Right cardiac atrium (tissue), 5 donors: ENCODE measurements around the gene MEN1. TPM values are rescaled to one million over a fixed set of nuclear protein-coding genes. Genes with fewer than 3 reads are reported as not detected.

ENCODE experiments used
- ATAC-seq, 2 donors: fragments of 200-7000 bp; cut with Tn5 transposase; one replicate each; pipeline versions ENCODE4 v1.8.0 to v1.9.1; 2020; ENCODE audit warnings: moderate library complexity in 2 of 2, mild to moderate bottlenecking in 1 of 2
- DNase-seq, 3 donors: peaks; one replicate each; pipeline ENCODE4 v3.0.0-alpha.2; 2020
- H3K27ac ChIP-seq: one replicate; pipeline ENCODE4 v1.5.1; 2013; ENCODE audit warnings: mild to moderate bottlenecking, low read length, control low read depth, moderate library complexity
- H3K27me3 ChIP-seq: one replicate; pipeline ENCODE4 v1.6.1; 2013; ENCODE audit not compliant: control insufficient read depth, insufficient read depth
- H3K4me1 ChIP-seq: one replicate; pipeline ENCODE4 v1.6.1; 2013; ENCODE audit warnings: low read length; ENCODE audit not compliant: control insufficient read depth, insufficient read depth
- H3K4me3 ChIP-seq: one replicate; pipeline ENCODE4 v1.5.1; 2013; ENCODE audit warnings: low read length, control low read depth
- H3K9me3 ChIP-seq: one replicate; pipeline ENCODE4 v1.6.1; 2013; ENCODE audit warnings: low read length; ENCODE audit not compliant: control insufficient read depth
- WGBS: extraction: QIAGEN DNeasy Blood & Tissue Kit; methylation state at CpG from one replicate; pipeline ENCODE4 v1.1.7; 2013; 5-methylcytosine and 5-hydroxymethylcytosine counted together
- intact Hi-C, 4 donors: fragments of 100-400 bp; cut with DNase I; formaldehyde crosslinking; loops; one replicate each; pipeline versions ENCODE4 v1.11.0 to v1.14.0; 2022 to 2023
- polyA plus RNA-seq: library from polyadenylated mRNA; stranded (reverse); fragments of 200-250 nt; gene quantifications from one replicate; pipeline ENCODE4 v1.2.3, GENCODE V29; 2013
- total RNA-seq, 4 donors: library from RNA; stranded (reverse); fragmentation: NEBNext Ultra II Directional; extraction: Animal tissue kit (Norgen Biotek cat#: 25700); gene quantifications; one replicate each; pipeline ENCODE4 v1.2.1, GENCODE V29; 2021
- donor health status: healthy with polysubstance abuse.
- donor health status: DM: no; HTN: yes; CAD: no.
- donor health status: DM: no; HTN: no; CAD: no.
- donor health status: DM: no; HTN: yes; CAD: no; lungs with severe emphysema.
- donor health status: DM: yes; HTN: yes; CAD: no.

Gene MEN1
- total and polyA plus RNA-seq, 5 donors = 9.6 to 11.7 (median 10.1) TPM

DNA sequence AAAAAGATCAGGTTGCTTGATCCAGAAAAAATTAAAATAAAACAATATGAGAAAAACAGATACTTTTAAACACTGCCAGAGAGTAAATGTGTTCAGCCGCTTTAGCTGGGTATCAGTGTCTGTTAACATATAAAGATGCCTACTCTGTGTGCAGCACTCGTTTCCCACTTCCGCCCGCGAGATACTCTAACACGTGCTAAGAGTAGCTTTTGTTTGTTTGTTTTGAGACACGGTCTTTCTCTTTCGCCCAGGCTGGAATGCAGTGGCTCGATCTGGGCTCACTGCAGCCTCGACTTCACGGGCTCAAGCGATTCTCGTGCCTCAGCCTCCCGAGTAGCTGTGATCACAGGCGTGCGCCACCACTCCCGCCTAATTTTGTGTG is 531 bp upstream of the MEN1 start:
- ATAC-seq (peak in 1 of 2 donors; percentile 7), DNase-seq (peak in 2 of 3 donors; percentile 60 to 65)

GRCh38 chr11:64809781-64810241 is 540 bp downstream of the MEN1 start:
- Histone ChIP-seq H3K9me3 (no peaks in the 10 kb centered on the region), H3K4me3 (peak overlapping the region; percentile 96), H3K4me1 (peaks cover 4% of the 10 kb centered on the region), H3K27me3 (no peaks in the 10 kb centered on the region), H3K27ac (no peak overlapping the region)
- 3% methylated on average over 44 of the region's 44 CpGs for WGBS
- ATAC-seq (peak; percentile 8 to 34), DNase-seq (peak in 2 of 3 donors; percentile 53 to 61)
- intact Hi-C loops = loop anchor here in 1 of 4 donors (10.0 kb wide), 1 partner anchor 325 kb away; the partner anchor contains the start of gene SYVN1

More for the DNA sequence above, 531 bp upstream of the MEN1 start:
- intact Hi-C loops = loop anchor here in 1 of 4 donors (10.0 kb wide), 1 partner anchor 324 kb away; the partner anchor contains the start of gene SYVN1
- Histone ChIP-seq H3K4me3 (peak overlapping the region; percentile 96), H3K27me3 (no peaks in the 10 kb centered on the region), H3K4me1 (peaks cover 4% of the 10 kb centered on the region), H3K27ac (peak overlapping the region; percentile 23), H3K9me3 (no peaks in the 10 kb centered on the region)
- 50% methylated on average over 17 of the region's 17 CpGs for WGBS

DNA sequence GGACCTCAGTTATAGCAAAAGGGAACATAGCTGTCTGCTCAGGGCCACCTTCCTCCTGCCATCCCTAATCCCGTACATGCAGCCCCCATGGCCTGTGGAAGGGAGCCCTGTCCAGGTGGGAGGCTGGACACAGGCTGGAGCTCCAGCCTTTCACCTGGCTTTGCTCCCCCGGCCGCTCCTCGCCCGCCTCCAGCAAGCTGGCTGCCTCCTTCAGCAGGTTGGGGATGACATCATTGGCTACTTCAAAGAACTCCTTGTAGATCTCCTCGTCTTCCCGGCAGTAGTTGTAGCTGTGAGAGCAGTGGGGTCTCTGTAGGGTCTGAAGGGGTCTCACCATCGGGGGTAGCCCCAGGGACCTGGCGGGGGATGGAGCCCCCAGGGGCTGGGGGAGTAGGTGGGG is 4.9 kb downstream of the MEN1 start:
- Histone ChIP-seq H3K4me1 (peaks cover 7% of the 10 kb centered on the region), H3K27me3 (no peaks in the 10 kb centered on the region), H3K4me3 (no peak overlapping the region), H3K9me3 (no peaks in the 10 kb centered on the region), H3K27ac (no peak overlapping the region)
- ATAC-seq (no peak), DNase-seq (peak in 2 of 3 donors; percentile 37 to 41)
- intact Hi-C loops = no loop called here
- 93% methylated on average over 9 of the region's 9 CpGs for WGBS

GRCh38 chr11:64804346-64805210 is 5.8 kb downstream of the MEN1 start:
- Histone ChIP-seq H3K9me3 (no peaks in the 10 kb centered on the region), H3K4me1 (peaks cover 5% of the 10 kb centered on the region), H3K27me3 (no peaks in the 10 kb centered on the region), H3K27ac (no peak overlapping the region), H3K4me3 (no peak overlapping the region)
- 90% methylated on average over 41 of the region's 41 CpGs for WGBS
- DNase-seq (peak in 2 of 3 donors; percentile 64 to 69), ATAC-seq (no peak)
- intact Hi-C loops = no loop called here

DNA sequence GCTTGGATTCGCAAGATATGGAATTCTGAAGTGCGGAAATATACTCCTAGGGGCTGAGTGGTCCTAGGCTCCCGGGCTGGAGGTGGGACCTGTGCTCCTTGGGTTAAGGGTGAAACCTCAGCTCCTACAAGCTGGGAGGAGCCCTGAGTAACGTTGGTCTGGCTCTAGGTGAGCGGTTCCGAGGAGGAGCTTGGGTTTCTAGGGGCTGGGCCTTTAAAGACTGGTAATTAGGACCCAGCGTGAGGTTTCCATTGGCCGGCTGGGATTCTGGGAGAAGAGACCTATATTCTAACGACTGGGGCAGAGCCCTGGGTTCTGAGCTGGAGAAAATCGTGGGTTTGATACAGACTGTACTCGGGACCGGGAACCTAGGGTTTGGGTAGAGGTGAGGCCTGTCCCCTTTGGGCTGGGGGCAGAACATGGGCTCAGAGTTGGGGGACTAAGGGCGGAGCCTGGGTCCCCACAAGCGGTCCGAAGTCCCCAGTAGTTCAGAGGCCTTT is 6.5 kb downstream of the MEN1 start:
- Histone ChIP-seq H3K4me1 (peaks cover 3% of the 10 kb centered on the region), H3K4me3 (peak overlapping the region; percentile 73), H3K27me3 (no peaks in the 10 kb centered on the region), H3K9me3 (no peaks in the 10 kb centered on the region), H3K27ac (peak overlapping the region; percentile 94)
- DNase-seq (no peak), ATAC-seq (peak in 1 of 2 donors; percentile 22)
- intact Hi-C loops = no loop called here
- 37% methylated on average over 15 of the region's 15 CpGs for WGBS

- Histone ChIP-seq H3K27ac (peak within 1 kb of the TSS; percentile 94), H3K4me3 (peak within 1 kb of the TSS; percentile 73), H3K4me1 (peaks cover 3% of the 10 kb centered on the region), H3K9me3 (no peaks in the 10 kb centered on the region), H3K27me3 (no peaks in the 10 kb centered on the region)
- intact Hi-C loops = no loop called here
- under 1% methylated on average over 58 of the region's 58 CpGs for WGBS
- ATAC-seq (peak; percentile 82 to 89), DNase-seq (peak; percentile 93 to 97 (median 95))
Observed at GRCh38 chr11:64803158-64803845, 7.0 kb downstream of the MEN1 start, which contains the start of gene MAP4K2. MAP4K2 (minus strand) TSS chr11:64803214; CDS start chr11:64803149, 65 bp downstream.

DNA sequence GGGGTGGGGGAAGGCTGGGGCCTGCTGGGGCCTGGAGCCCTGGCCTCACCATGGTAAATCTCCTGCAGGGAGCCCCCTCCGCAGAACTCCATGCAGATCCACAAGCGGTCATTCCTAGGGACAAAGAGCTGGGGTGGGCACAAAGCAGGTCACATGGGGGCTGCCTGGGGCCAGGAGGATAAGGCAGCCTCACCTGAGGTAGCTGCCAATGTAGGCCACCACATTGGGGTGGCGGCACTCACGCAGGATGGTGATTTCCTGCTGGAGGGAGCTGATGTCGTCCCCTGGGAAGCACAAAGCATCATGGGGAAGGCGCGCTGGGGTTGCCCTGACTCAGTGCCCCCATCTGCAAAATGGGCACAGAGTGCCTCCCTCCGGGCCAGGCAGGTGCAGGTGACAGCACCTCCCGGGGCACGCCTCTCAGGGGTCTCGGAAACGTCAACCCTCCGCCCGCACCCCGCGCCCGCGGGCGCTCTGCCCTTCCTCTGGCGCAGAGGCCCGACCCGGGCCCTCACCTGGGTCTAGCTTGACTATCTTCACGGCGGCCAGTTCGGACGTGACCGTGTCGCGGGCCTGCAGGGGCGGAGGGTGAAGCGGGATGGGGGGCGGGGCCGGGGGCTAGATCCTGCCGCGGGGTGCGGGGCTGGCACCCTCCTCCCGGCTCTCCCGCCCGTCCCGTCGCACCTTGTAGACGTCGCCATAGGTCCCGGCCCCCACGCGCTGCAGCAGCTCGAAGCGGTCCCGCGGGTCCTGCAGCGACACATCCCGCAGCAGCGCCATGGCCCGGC is 7.8 kb downstream of the MEN1 start:
- ATAC-seq (peak; percentile 0 to 1), DNase-seq (peak in 1 of 3 donors; percentile 62)
- intact Hi-C loops = no loop called here
- Histone ChIP-seq H3K4me1 (peaks cover 3% of the 10 kb centered on the region), H3K27me3 (no peaks in the 10 kb centered on the region), H3K9me3 (no peaks in the 10 kb centered on the region), H3K27ac (peak overlapping the region; percentile 65), H3K4me3 (peak overlapping the region; percentile 73)
- WGBS = 12% methylated on average over 54 of the region's 54 CpGs

DNA sequence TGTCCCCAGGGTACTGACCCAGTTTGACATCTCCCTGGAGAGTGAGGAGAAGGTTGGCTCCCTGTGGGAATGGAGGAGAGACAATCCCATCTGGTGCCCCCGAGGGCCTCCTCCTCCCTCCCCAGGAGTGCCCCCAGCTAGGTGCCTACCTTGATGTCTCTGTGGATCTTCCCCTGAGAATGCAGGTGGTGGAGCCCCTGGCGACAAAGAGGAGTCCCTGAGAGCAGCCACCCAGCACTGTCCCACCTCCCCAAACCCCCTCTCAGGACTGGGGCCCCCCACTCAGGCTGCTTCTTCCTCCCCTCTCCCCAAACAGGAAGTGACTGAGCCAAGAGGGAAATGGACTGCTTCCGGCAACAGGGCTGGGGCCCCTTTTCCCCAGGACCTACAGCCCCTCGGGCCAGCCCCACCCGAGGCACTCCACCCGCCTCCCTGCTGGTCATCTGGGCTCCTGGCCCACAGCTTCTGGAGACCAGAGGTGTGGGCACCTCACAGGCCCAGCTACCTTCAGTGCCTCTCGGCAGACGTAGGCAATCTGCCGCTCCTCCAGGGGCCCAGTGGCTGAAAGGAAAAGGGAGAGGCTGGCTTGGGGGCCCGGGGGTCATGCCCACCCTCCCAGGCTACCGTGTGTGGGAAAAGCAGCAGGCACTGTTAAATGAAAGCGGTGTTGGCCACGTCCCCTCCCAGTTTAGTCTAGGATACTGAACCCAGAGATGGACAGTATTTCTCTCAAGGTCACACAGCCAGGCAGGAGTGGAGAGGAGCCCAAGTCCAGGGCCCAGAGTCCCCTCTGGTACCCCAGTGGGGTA is 8.6 kb downstream of the MEN1 start:
- ATAC-seq = peak in 1 of 2 donors; percentile 18

DNA sequence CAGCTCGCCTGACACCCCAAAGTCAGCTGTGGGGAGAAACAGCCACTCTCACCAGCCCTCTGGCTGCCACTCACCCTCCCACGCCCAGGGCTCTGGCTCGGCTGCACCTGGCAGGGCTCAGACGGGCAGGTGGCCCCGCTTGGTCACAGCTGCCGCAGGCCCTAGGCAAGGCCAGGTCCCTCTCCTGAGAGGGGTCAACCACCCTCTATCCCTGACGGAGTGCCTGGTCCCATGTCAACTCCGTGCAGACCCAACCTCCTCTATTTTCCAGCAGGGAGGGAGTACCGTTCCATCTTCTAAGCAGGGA is 9.2 kb downstream of the MEN1 start:
- ATAC-seq (no peak), DNase-seq (no peak)
- 70% methylated on average over 9 of the region's 9 CpGs for WGBS
- no peak overlapping the region for H3K27ac ChIP-seq
- H3K27me3 ChIP-seq = no peaks in the 10 kb centered on the region
- H3K4me1 ChIP-seq = peaks cover 3% of the 10 kb centered on the region
- H3K9me3 ChIP-seq = no peaks in the 10 kb centered on the region
- intact Hi-C loops = no loop called here
- no peak overlapping the region for H3K4me3 ChIP-seq

More for the DNA sequence above, 8.6 kb downstream of the MEN1 start:
- H3K27me3 ChIP-seq = no peaks in the 10 kb centered on the region
- H3K4me3 ChIP-seq = peak overlapping the region; percentile 73
- intact Hi-C loops = no loop called here
- no peaks in the 10 kb centered on the region for H3K9me3 ChIP-seq
- 37% methylated on average over 13 of the region's 13 CpGs for WGBS
- DNase-seq = peak in 2 of 3 donors; percentile 65 to 73
- peaks cover 3% of the 10 kb centered on the region for H3K4me1 ChIP-seq
- peak overlapping the region; percentile 5 for H3K27ac ChIP-seq
